NCI-H2171 (cell line): ENCODE measurements around the gene NAPA.
A peak's percentile ranks its signal among the peaks of the same experiment; 100 is the strongest.

Experiments used
- DNase-seq: peaks from one replicate; lab custom pipeline; 2025; lab: John Stamatoyannopoulos, UW

Gene NAPA

GRCh38 chr19:47514869-47515588 lies at the start of gene NAPA:
Gene NAPA, minus strand, starts transcription at chr19:47515063. Its CDS starts 123 bp downstream, at chr19:47514940.
- DNase-seq: peak; percentile 100

GRCh38 chr19:47564081-47564480 lies 49.2 kb upstream of the NAPA start:
- no peak for DNase-seq

- no peak for DNase-seq
Measured at GRCh38 chr19:47561440-47562057, 46.7 kb upstream of the NAPA start.

- DNase-seq: no peak
Measured at GRCh38 chr19:47560999-47561398, 46.1 kb upstream of the NAPA start.

GRCh38 chr19:47550129-47550528 lies 35.3 kb upstream of the NAPA start:
- DNase-seq: no peak

- DNase-seq: no peak
Measured at GRCh38 chr19:47549261-47549862, 34.5 kb upstream of the NAPA start.

GRCh38 chr19:47547199-47547598 lies 32.3 kb upstream of the NAPA start:
- DNase-seq: no peak

GRCh38 chr19:47545061-47545948 lies 30.4 kb upstream of the NAPA start:
- DNase-seq: no peak

GRCh38 chr19:47544476-47544875 lies 29.6 kb upstream of the NAPA start:
- no peak for DNase-seq

GRCh38 chr19:47544075-47544474 lies 29.2 kb upstream of the NAPA start:
- DNase-seq: no peak

GRCh38 chr19:47542030-47542475 lies 27.2 kb upstream of the NAPA start:
- no peak for DNase-seq

GRCh38 chr19:47541518-47541917 lies 26.7 kb upstream of the NAPA start:
- no peak for DNase-seq

GRCh38 chr19:47540748-47541147 lies 25.9 kb upstream of the NAPA start:
- DNase-seq: no peak

- DNase-seq: no peak
Measured at GRCh38 chr19:47539747-47540311, 25.0 kb upstream of the NAPA start.

GRCh38 chr19:47538812-47539211 lies 23.9 kb upstream of the NAPA start:
- no peak for DNase-seq

GRCh38 chr19:47537493-47537892 lies 22.6 kb upstream of the NAPA start:
- no peak for DNase-seq

- no peak for DNase-seq
Measured at GRCh38 chr19:47534628-47535027, 19.8 kb upstream of the NAPA start.

- no peak for DNase-seq
Measured at GRCh38 chr19:47531640-47532387, 17.0 kb upstream of the NAPA start.

- DNase-seq: no peak
Measured at GRCh38 chr19:47529018-47529742, 14.3 kb upstream of the NAPA start.

GRCh38 chr19:47526798-47527197 lies 11.9 kb upstream of the NAPA start:
- no peak for DNase-seq

GRCh38 chr19:47523473-47523872 lies 8.6 kb upstream of the NAPA start:
- DNase-seq: peak; percentile 33
